ENCODE data around the gene PGM1. TPM values are rescaled to one million over a fixed set of nuclear protein-coding genes. Genes with fewer than 3 reads are reported as not detected.

Gene PGM1
- polyA plus RNA-seq, 1 donor, result 55.7 TPM

GRCh38 chr1:63662056-63662836 lies 69.0 kb downstream of the PGM1 start:
- DNase-seq, result no peak
- Histone ChIP-seq H3K4me1 (ENCODE audit: control insufficient read depth, insufficient read depth, low read length) (no peaks in the 10 kb centered on the region), H3K9me3 (ENCODE audit: control insufficient read depth, low read depth, low read length) (no peaks in the 10 kb centered on the region), H3K27ac (ENCODE audit: low read length) (no peak overlapping the region), H3K27me3 (ENCODE audit: control insufficient read depth, insufficient read depth, low read length) (no peaks in the 10 kb centered on the region), H3K36me3 (ENCODE audit: control insufficient read depth, insufficient read depth, low read length) (peaks cover 17% of the 10 kb centered on the region), H3K4me3 (ENCODE audit: low read length) (no peak overlapping the region)
- no CpG with 5 or more reads among the region's 10 CpGs for WGBS (ENCODE audit: insufficient coverage, low lambda C conversion rate)

GRCh38 chr1:63662841-63663240 lies 69.6 kb downstream of the PGM1 start:
- no peak overlapping the region for H3K27ac ChIP-seq (ENCODE audit: low read length)
- DNase-seq, result no peak

DNA sequence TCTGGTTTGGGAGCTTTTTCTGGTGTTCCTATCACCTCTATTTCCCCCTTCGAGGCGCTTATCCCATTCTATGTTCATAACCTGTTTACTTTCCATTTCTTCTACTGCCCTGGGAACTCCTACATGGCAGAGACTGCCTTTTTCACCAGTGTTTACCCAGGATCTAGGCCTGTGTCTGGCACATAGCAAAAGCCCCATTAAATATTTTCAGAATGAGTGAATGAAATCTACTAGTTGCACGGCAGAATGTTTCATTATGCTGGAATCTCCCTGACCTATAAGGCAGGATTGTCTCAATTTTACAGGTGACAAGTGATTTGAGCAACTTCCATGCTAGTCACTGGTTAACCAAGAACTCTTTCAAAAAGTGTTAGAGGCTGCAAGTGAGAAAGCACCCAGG lies 70.1 kb downstream of the PGM1 start:
- 100% methylated on average over 2 of the region's 3 CpGs for WGBS (ENCODE audit: insufficient coverage, low lambda C conversion rate)
- H3K36me3 ChIP-seq (ENCODE audit: control insufficient read depth, insufficient read depth, low read length), result peaks cover 15% of the 10 kb centered on the region
- H3K4me1 ChIP-seq (ENCODE audit: control insufficient read depth, insufficient read depth, low read length), result no peaks in the 10 kb centered on the region
- H3K4me3 ChIP-seq (ENCODE audit: low read length), result no peak overlapping the region
- no peak overlapping the region for H3K27ac ChIP-seq (ENCODE audit: low read length)
- H3K9me3 ChIP-seq (ENCODE audit: control insufficient read depth, low read depth, low read length), result no peaks in the 10 kb centered on the region
- H3K27me3 ChIP-seq (ENCODE audit: control insufficient read depth, insufficient read depth, low read length), result no peaks in the 10 kb centered on the region
- DNase-seq, result no peak

More at GRCh38 chr1:63662841-63663240, 69.6 kb downstream of the PGM1 start:
- Histone ChIP-seq H3K4me1 (ENCODE audit: control insufficient read depth, insufficient read depth, low read length) (no peaks in the 10 kb centered on the region), H3K9me3 (ENCODE audit: control insufficient read depth, low read depth, low read length) (no peaks in the 10 kb centered on the region), H3K4me3 (ENCODE audit: low read length) (no peak overlapping the region), H3K27me3 (ENCODE audit: control insufficient read depth, insufficient read depth, low read length) (no peaks in the 10 kb centered on the region), H3K36me3 (ENCODE audit: control insufficient read depth, insufficient read depth, low read length) (peaks cover 15% of the 10 kb centered on the region)
- 100% methylated on average over 2 of the region's 4 CpGs for WGBS (ENCODE audit: insufficient coverage, low lambda C conversion rate)

GRCh38 chr1:63663873-63664272 lies 70.7 kb downstream of the PGM1 start:
- no peak overlapping the region for H3K4me3 ChIP-seq (ENCODE audit: low read length)
- no peak for DNase-seq
- H3K27me3 ChIP-seq (ENCODE audit: control insufficient read depth, insufficient read depth, low read length), result no peaks in the 10 kb centered on the region
- H3K27ac ChIP-seq (ENCODE audit: low read length), result no peak overlapping the region
- H3K36me3 ChIP-seq (ENCODE audit: control insufficient read depth, insufficient read depth, low read length), result peaks cover 15% of the 10 kb centered on the region
- H3K9me3 ChIP-seq (ENCODE audit: control insufficient read depth, low read depth, low read length), result no peaks in the 10 kb centered on the region
- no CpG with 5 or more reads among the region's 5 CpGs for WGBS (ENCODE audit: insufficient coverage, low lambda C conversion rate)
- no peaks in the 10 kb centered on the region for H3K4me1 ChIP-seq (ENCODE audit: control insufficient read depth, insufficient read depth, low read length)

GRCh38 chr1:63664742-63665141 lies 71.5 kb downstream of the PGM1 start:
- DNase-seq, result no peak
- 100% methylated on average over 1 of the region's 2 CpGs for WGBS (ENCODE audit: insufficient coverage, low lambda C conversion rate)
- H3K27me3 ChIP-seq (ENCODE audit: control insufficient read depth, insufficient read depth, low read length), result no peaks in the 10 kb centered on the region
- no peaks in the 10 kb centered on the region for H3K4me1 ChIP-seq (ENCODE audit: control insufficient read depth, insufficient read depth, low read length)
- H3K36me3 ChIP-seq (ENCODE audit: control insufficient read depth, insufficient read depth, low read length), result peaks cover 11% of the 10 kb centered on the region
- H3K4me3 ChIP-seq (ENCODE audit: low read length), result no peak overlapping the region
- H3K9me3 ChIP-seq (ENCODE audit: control insufficient read depth, low read depth, low read length), result no peaks in the 10 kb centered on the region
- no peak overlapping the region for H3K27ac ChIP-seq (ENCODE audit: low read length)

DNA sequence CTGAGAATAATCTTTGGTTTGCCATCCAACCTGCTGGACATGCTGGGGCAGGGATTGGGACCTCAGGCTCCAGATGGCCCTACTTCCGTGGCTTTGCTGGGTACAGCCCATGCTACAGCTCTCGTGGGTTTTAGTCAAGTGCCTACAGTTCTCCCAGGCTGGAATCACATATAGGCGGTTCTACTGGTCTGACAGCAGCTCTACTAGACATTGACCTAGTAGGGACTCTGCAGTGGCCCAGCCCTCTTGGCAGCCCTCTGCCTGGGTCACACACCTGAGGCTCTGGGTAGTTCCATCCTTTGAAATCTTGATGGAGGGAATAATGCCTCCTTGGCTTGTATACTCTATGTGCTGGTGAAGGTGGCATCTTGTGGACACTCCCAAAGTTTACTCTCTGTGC lies 72.2 kb downstream of the PGM1 start:
- H3K4me1 ChIP-seq (ENCODE audit: control insufficient read depth, insufficient read depth, low read length), result no peaks in the 10 kb centered on the region
- no CpG with 5 or more reads among the region's 3 CpGs for WGBS (ENCODE audit: insufficient coverage, low lambda C conversion rate)
- H3K4me3 ChIP-seq (ENCODE audit: low read length), result no peak overlapping the region
- DNase-seq, result no peak
- no peak overlapping the region for H3K27ac ChIP-seq (ENCODE audit: low read length)
- H3K9me3 ChIP-seq (ENCODE audit: control insufficient read depth, low read depth, low read length), result no peaks in the 10 kb centered on the region
- H3K27me3 ChIP-seq (ENCODE audit: control insufficient read depth, insufficient read depth, low read length), result no peaks in the 10 kb centered on the region
- H3K36me3 ChIP-seq (ENCODE audit: control insufficient read depth, insufficient read depth, low read length), result peaks cover 7% of the 10 kb centered on the region

DNA sequence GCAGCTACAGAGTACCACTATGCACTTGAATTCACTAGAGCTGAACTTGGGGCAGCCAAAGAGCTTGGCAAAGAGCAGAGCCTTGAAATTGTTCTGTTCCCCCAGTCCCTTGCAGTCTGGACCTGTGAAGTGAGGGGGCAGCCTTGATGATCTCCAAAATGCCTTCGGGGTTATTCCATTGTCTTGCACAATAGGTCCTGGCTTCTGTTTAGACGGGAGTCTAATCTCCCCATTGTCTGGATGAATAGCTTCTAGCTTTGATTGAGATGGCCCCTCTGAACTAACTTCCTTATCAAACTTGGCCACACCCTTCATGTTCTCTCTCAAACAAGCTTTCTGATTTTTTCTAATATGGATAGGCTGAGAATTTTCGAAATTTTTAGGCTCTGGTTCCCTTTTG lies 72.6 kb downstream of the PGM1 start:
- H3K4me3 ChIP-seq (ENCODE audit: low read length), result no peak overlapping the region
- DNase-seq, result no peak
- 35% methylated on average over 2 of the region's 3 CpGs for WGBS (ENCODE audit: insufficient coverage, low lambda C conversion rate)
- H3K36me3 ChIP-seq (ENCODE audit: control insufficient read depth, insufficient read depth, low read length), result peaks cover 4% of the 10 kb centered on the region
- H3K27me3 ChIP-seq (ENCODE audit: control insufficient read depth, insufficient read depth, low read length), result no peaks in the 10 kb centered on the region
- no peak overlapping the region for H3K27ac ChIP-seq (ENCODE audit: low read length)
- no peaks in the 10 kb centered on the region for H3K4me1 ChIP-seq (ENCODE audit: control insufficient read depth, insufficient read depth, low read length)
- no peaks in the 10 kb centered on the region for H3K9me3 ChIP-seq (ENCODE audit: control insufficient read depth, low read depth, low read length)

DNA sequence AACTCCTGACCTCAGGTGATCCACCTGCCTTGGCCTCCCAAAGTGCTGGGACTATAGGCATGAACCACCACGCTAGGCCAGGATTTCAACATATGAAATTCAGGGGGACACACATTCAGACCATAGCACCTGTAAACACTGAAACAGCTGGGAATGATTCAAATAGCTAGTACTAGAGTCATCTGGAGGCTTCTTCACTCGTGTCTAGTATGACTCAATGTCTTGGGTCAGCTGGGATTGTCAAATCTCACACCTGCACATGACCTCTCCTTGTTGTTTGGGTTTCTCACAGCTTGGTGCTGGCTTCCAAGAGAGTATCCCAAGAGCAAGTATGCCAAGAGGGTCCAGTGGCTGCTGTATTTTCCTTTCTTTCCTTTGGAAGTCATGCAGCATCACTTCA lies 75.1 kb downstream of the PGM1 start:
- DNase-seq, result no peak
- Histone ChIP-seq H3K36me3 (ENCODE audit: control insufficient read depth, insufficient read depth, low read length) (no peaks in the 10 kb centered on the region), H3K27me3 (ENCODE audit: control insufficient read depth, insufficient read depth, low read length) (no peaks in the 10 kb centered on the region), H3K27ac (ENCODE audit: low read length) (no peak overlapping the region), H3K9me3 (ENCODE audit: control insufficient read depth, low read depth, low read length) (no peaks in the 10 kb centered on the region), H3K4me3 (ENCODE audit: low read length) (no peak overlapping the region), H3K4me1 (ENCODE audit: control insufficient read depth, insufficient read depth, low read length) (no peaks in the 10 kb centered on the region)
- WGBS (ENCODE audit: insufficient coverage, low lambda C conversion rate), result no CpG with 5 or more reads among the region's 2 CpGs

DNA sequence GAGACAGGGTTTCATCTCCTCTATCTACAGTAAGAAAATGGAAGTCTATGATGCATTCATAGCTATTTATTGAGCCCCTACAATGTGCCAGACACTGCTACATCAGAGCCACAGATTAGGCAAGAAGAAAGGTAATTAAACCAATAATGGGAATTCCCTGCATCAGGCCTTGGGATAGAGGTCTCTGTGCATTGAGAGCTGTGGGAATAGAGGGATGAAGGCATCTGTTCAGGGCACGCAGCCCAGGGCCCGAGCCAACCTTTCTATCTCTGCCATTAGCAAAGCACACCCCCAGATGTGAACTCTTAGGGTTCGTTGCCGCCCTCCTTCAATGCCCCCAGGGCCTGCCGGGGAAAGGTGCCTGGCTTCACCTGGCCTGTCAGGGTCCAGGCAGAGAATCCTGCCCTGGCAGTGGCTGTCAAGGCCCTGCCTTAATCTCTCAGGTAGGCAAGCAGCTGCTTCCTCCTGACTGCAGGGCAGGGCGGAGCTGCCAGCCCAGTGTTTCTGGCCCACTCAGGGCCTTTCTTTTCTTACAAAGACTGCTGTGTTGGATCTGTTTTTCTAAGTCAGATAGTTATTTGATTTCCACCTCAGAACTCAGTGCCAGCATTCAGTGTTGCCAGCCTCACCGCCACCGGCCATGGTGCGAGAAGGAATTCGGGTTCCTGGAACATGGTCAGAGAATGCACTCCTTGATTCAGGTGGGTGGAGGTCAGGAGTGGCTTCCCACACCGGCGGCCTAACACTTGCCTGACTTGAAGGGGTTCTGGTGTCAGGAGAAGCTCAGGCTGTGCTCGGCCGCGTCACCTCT lies 76.1 kb downstream of the PGM1 start:
- Histone ChIP-seq H3K36me3 (ENCODE audit: control insufficient read depth, insufficient read depth, low read length) (no peaks in the 10 kb centered on the region), H3K9me3 (ENCODE audit: control insufficient read depth, low read depth, low read length) (no peaks in the 10 kb centered on the region), H3K4me3 (ENCODE audit: low read length) (no peak overlapping the region), H3K27ac (ENCODE audit: low read length) (no peak overlapping the region), H3K4me1 (ENCODE audit: control insufficient read depth, insufficient read depth, low read length) (no peaks in the 10 kb centered on the region), H3K27me3 (ENCODE audit: control insufficient read depth, insufficient read depth, low read length) (no peaks in the 10 kb centered on the region)
- WGBS (ENCODE audit: insufficient coverage, low lambda C conversion rate), result no CpG with 5 or more reads among the region's 15 CpGs
- no peak for DNase-seq

DNA sequence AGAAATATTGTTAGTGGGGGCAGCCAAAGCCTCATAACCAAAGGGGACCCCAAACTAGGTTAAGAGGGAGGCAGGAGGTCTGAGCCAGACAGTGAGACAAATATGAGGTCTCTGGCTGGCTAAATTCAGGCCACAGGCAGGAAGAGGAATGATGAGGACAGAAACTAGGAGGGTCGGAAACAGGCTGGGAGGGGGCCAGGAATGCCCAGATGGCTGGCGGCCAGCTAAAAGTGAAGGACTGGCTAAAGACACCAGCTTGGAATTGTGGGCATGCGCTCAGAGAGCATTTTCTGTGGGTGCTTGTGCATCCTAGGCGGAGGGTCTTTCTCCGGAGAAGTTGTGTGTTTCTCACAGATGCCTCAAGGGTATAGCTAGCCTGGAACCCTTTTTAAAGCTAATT lies 77.0 kb downstream of the PGM1 start:
- WGBS (ENCODE audit: insufficient coverage, low lambda C conversion rate), result no CpG with 5 or more reads among the region's 5 CpGs
- H3K36me3 ChIP-seq (ENCODE audit: control insufficient read depth, insufficient read depth, low read length), result no peaks in the 10 kb centered on the region
- no peaks in the 10 kb centered on the region for H3K9me3 ChIP-seq (ENCODE audit: control insufficient read depth, low read depth, low read length)
- H3K4me3 ChIP-seq (ENCODE audit: low read length), result no peak overlapping the region
- H3K4me1 ChIP-seq (ENCODE audit: control insufficient read depth, insufficient read depth, low read length), result peaks cover 7% of the 10 kb centered on the region
- no peaks in the 10 kb centered on the region for H3K27me3 ChIP-seq (ENCODE audit: control insufficient read depth, insufficient read depth, low read length)
- H3K27ac ChIP-seq (ENCODE audit: low read length), result no peak overlapping the region
- DNase-seq, result no peak

Measured in large intestine (tissue), 3 donors.